ENCODE measurements around the gene ZSWIM8.
"Not testable (repeated sequence)": the region's sequence is repeated elsewhere in the genome, so short reads cannot be mapped to it uniquely, and the experiment has no call there.

ZSWIM8 gene

DNA sequence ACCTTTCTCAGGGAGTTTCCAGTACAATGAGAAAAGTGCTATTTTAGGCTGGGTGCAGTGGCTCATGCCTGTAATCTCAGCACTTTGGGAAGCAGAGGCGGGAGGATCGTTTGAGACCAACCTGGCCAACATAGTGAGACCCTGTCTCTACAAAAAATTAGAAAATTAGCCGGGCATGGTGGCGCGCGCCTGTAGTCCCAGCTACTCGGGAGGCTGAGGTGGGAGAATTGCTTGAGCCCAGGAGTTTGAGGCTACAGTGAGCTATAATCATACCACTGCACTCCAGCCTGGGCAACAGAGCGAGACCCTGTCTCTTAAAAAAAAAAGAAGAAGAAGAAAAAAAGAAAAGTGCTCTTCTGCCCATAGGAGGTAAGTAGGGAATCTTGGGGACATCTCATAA lies 10.6 kb downstream of the ZSWIM8 start:
- DNase-seq (ENCODE audit: low read depth): not testable (repeated sequence)

DNA sequence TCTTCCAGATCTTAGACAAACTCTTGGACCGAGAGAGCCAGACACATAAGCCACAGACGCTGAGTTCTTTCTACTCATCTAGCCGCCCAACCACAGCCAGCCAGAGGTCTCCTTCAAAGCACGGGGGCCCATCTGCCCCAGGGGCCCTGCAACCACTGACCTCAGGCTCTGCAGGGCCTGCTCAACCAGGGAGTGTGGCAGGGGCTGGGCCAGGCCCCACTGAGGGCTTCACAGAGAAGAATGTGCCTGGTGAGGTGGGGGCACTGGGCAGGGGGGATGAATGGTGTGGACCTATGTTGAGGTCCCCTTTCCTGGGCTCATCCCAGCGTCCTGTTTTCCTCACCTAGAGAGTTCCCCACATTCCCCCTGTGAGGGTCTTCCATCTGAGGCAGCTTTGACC lies 11.4 kb downstream of the ZSWIM8 start:
- DNase-seq (ENCODE audit: low read depth): no peak

DNA sequence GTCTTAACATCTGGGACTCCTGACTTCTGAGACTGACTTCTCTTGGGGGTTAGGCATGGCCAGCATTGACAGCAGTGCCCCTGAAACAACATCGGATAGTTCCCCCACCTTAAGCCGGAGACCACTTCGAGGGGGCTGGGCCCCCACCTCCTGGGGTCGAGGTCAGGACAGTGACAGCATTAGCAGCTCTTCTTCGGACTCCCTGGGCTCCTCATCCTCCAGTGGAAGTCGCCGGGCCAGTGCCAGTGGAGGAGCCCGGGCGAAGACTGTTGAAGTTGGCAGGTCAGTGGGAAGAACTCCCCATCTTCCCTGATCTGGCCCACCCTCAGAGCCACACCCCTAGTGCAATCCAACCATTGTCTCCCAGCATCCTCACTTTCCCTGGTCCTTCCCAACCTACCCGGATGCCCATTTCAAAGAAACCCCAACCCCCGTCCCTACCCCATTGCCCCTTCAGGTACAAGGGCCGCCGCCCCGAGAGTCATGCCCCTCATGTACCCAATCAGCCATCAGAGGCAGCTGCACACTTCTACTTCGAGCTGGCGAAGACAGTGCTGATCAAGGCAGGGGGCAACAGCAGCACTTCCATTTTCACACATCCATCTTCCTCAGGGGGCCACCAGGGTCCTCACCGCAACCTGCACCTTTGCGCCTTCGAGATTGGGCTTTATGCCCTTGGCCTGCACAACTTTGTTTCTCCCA lies 12.1 kb downstream of the ZSWIM8 start:
- DNase-seq (ENCODE audit: low read depth): no peak

DNA sequence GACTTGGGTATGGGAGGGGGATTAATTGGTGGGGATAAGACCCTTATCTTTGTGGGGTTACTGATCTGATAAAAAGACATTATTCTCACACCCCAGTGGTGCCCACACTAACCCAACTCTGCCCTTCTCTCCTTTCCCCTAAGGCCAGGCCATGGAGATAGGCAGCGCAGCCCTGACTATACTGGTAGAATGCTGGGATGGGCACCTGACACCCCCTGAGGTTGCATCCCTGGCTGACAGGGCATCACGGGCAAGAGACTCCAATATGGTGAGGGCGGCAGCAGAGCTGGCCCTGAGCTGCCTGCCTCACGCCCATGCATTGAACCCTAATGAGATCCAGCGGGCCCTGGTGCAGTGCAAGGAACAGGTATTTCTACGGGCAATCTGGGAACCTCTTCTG lies 12.7 kb downstream of the ZSWIM8 start:
- no peak for DNase-seq (ENCODE audit: low read depth)

DNA sequence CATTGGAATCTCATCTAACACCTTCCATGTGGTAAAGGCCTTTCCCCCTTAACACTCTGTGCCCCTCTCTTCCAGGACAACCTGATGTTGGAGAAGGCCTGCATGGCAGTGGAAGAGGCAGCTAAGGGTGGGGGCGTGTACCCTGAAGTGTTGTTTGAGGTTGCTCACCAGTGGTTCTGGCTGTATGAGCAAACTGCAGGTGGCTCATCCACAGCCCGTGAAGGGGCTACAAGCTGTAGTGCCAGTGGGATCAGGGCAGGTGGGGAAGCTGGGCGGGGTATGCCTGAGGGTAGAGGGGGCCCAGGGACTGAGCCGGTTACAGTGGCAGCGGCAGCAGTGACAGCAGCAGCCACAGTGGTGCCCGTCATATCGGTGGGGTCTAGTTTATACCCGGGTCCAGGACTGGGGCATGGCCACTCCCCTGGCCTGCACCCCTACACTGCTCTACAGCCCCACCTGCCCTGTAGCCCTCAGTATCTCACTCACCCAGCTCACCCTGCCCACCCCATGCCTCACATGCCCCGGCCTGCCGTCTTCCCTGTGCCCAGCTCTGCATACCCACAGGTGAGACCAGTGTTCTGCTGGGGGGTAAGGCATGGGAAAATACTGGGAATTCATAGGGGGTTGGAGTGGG lies 13.6 kb downstream of the ZSWIM8 start:
- no peak for DNase-seq (ENCODE audit: low read depth)

DNA sequence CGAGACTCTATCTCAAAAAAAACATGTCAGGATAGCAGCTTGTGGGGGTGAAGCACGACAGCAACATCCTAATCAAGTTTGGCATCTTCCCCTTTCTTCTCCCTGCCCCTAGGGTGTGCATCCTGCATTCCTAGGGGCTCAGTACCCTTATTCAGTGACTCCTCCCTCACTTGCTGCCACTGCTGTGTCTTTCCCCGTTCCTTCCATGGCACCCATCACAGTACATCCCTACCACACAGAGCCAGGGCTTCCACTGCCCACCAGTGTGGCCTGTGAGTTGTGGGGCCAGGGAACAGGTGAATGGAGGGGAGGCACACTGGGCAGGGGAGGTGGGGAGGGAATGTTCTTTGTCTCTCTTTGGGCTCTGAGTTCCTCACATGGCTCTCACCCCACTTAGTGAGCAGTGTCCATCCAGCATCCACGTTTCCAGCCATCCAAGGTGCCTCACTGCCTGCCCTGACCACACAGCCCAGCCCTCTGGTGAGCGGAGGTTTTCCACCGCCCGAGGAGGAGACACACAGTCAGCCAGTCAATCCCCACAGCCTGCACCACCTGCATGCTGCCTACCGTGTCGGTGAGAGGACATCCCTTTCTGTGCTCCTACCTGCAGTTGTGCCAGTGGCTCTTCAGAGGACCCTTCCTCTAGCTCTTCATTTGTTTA lies 14.6 kb downstream of the ZSWIM8 start:
- DNase-seq (ENCODE audit: low read depth): no peak

DNA sequence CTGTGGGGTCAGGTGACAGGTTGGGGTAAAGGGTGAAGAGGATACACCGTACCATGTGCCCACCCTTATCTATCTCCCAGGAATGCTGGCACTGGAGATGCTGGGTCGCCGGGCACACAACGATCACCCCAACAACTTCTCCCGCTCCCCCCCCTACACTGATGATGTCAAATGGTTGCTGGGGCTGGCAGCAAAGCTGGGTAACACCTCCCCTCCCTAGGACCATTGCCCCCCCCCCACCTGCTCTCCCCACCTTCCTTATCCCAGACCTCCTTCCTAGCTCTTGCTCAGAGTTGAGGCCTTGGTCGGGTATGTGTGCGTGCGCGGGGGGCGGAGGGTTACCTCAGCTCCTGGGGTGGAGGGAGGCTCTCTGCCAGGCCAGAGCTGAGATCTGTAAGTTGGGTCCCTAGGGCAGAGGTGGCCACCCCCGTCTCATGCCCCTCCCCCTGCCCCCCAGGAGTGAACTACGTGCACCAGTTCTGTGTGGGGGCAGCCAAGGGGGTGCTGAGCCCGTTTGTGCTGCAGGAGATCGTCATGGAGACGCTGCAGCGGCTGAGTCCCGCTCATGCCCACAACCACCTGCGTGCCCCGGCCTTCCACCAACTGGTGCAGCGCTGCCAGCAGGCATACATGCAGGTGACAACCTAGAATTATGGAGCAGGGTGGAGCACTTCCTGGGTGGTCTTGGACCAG lies 15.3 kb downstream of the ZSWIM8 start:
- DNase-seq (ENCODE audit: low read depth): no peak

DNA sequence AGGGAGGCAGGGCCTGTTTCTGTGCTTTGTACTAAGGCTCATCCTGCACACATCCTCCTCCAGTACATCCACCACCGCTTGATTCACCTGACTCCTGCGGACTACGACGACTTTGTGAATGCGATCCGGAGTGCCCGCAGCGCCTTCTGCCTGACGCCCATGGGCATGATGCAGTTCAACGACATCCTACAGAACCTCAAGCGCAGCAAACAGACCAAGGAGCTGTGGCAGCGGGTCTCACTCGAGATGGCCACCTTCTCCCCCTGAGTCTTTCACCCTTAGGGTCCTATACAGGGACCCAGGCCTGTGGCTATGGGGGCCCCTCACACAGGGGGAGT lies 15.8 kb downstream of the ZSWIM8 start:
- no peak for DNase-seq (ENCODE audit: low read depth)

DNA sequence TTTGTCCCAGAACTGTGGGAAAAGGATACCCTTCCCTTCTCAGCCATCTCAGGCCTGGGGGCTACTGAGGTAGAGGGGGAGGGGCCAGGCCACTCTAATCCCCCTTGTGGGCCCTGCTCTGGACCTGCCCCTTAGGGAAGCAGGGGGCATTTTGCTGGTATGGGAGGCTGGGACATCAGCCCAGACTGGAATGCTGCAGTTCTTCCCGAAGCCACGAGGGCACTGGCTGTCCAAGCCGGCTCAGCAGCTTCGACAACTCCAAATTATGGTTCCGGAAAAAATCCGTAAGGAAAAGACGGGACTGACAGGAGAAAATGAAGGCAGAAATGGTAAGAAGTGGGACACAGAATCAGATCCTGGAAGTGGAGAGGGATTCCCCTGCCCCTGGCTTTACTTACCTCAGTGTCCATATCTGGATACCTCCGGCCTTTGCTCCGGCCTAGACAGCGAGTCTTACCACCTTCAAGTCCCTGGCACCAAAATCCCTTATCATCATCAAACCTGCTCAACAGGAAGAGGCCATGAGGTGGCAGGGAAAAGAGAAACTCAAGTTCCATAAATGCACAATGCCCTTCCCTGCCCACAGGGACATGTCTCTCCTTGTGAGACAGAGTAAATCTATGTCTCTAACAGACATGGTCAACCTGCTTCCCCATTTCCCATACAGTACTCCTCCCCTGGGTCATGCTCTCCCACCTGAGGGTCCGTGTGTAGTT lies 17.0 kb downstream of the ZSWIM8 start:
- no peak for DNase-seq (ENCODE audit: low read depth)

DNA sequence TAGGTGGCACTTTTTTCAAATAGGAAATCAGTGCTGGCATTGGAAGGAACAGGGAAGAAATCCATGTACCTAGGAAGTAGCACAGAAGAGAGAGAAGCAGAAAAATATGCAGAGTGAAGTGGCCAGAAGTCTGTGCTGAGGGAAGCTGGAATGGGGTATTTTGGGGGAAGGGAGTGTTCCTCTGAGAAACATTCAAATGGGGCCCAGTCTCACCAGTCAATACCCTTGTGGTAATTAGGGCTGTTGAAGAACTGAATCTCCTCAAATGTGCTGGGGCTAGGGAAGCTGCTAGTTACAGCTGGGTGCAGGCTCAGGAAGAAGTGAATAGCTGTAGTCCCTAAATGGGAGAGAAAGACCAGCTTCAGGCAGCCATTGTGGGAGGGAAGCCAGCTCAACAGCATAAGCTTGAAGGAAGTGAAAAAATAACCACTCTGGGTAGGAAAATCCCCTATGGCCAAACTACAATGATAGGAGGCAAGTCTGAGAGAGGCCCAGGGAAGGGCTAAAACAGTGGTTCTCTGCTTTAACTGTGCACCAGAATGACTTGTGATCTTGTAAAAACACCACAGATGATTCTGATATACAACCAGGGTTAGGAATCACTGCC lies 18.4 kb downstream of the ZSWIM8 start:
- DNase-seq (ENCODE audit: low read depth): no peak

DNA sequence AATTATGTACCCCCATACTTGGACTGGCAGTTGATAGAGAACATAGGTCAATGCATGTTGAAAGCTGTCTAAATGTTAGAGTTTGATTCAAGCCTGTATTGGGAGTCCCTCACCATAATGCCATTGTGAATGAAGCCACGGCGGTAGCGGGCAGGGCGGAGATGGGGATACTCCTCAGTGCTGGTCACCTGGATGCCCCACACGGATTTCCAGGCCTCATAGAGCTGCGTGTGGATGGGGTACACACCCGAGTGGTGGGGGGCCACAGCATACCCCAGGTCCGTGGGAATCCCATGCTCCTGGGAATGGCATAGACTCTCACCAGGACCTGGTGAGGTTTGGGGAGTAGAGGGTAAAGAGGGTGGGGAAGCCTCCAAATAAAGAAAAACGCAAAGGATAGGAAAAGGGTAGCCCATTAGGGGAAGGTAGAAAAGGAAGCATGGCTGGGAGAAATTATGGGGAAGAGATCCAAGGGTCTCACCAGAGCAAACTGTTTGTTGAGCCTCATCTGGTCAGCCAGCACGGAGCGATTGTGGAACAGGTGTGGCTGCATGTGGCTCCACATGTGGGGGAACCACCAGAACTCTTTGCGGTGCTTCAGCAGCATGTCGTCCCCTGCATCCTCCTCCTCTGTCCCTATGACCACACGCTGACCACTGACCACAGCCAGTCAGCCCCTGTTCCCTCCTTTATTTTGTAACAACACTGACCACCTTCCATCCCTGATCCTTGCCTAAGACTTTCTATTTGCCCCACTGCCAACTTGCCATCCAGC lies 21.0 kb downstream of the ZSWIM8 start:
- no peak for DNase-seq (ENCODE audit: low read depth)

DNA sequence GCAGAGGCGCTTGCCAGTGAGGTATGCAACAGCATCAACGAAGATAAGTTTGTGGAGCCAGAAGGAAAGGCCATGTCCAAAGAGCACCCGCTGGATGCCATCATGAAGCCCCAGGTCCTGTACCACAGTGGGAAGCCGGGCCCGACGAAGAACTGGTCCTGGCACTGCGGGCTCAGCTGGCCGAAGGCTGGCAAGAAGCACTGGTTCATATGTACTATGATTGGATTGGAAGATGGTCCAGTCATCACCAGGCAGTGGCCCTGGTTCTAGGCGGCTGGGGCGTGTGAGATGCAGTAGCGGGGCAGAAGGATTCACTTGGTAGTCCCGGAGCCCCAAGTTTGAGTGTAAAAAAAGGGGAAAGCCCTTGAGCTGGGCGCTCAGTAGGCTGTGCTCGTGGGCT lies 22.1 kb downstream of the ZSWIM8 start:
- no peak for DNase-seq (ENCODE audit: low read depth)

DNA sequence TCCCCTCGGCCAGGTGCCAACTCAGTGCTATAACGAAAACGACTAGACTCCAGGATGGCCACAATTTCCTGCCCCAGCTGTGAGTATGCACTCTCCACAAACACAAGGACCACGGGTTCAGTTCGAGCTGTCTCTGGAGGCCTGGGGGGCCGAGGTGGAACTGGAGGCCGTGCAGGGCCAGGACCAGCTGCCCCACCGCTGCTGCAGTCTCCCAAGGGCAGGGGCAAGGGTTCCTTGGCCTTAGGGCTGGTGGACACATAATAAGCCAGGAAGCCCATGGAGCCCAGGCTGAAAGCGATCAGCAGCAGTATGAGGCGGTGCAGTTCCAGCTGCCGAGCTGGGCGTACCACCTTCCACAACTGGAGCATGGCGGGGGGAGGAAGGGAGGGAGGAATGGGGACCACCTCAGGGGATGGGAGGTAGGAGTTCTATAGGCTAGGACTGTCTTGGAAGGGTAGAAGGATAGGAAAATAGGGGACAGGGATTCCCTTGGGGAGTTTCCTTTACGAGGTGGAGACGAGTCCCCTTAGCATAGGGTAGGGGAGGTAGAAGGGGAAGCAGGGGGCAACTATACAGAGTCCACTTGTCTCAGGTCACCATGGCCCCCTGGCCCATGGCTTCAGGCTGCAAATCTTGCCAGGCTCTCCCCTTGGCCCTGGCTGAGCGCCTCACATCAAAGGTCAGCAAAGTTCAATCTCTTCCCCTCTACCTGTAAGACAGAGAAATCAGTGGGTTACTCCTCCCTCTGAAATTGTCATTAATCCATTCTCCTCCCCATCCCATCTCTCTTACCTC lies 22.8 kb downstream of the ZSWIM8 start:
- no peak for DNase-seq (ENCODE audit: low read depth)

DNA sequence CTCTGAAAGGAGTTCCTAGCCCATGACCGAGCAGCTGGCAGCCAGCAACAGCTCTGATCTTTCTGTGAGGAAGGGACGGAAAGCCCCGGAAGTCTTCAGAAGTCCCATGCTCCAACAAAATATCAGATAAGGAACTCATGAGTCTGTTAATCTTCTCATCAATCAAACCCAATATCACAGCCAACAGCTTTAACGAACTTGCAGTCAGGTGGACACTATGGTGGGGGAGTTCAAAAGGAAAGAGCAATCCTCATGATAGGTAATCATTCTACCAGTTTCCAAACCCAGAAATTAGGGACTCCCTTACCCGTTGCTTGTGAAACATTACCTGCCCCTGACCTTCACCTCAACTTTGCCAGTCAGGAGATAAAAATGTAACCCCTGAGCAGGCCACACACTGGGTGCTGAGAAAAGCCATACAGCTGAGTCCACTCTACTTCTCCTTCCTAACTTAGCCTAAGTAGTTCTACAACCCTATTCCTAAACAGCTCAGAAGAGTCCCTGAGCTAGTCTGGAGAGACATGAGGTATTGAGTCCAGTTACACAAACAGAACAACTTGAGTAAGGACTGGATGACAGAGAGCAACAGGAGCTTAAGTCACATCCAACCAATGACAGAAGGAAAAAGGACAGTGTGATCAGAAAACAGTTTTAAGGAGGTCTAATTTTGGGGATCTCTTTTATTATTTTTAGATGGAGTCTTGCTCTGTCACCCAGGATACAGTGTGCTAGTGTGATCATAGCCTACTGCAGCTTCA lies 23.8 kb downstream of the ZSWIM8 start:
- no peak for DNase-seq (ENCODE audit: low read depth)

DNA sequence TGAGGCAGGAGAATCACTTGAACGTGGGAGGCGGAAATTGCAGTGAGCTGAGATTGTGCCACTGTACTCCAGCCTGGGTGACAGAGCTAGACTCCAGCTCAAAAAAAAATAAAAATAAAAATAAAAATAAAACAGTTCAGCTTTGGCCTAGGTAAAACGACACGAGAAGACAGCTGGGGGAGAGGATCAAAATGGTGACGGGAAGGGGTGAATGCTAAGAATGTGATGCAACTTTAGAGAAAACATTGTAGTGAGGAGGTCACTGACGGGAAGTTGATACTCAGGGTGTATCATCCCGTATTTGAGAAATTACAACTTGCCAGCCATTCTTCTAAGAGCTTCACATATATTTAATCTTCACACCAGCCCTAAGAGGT lies 24.9 kb downstream of the ZSWIM8 start:
- no peak for DNase-seq (ENCODE audit: low read depth)

DNA sequence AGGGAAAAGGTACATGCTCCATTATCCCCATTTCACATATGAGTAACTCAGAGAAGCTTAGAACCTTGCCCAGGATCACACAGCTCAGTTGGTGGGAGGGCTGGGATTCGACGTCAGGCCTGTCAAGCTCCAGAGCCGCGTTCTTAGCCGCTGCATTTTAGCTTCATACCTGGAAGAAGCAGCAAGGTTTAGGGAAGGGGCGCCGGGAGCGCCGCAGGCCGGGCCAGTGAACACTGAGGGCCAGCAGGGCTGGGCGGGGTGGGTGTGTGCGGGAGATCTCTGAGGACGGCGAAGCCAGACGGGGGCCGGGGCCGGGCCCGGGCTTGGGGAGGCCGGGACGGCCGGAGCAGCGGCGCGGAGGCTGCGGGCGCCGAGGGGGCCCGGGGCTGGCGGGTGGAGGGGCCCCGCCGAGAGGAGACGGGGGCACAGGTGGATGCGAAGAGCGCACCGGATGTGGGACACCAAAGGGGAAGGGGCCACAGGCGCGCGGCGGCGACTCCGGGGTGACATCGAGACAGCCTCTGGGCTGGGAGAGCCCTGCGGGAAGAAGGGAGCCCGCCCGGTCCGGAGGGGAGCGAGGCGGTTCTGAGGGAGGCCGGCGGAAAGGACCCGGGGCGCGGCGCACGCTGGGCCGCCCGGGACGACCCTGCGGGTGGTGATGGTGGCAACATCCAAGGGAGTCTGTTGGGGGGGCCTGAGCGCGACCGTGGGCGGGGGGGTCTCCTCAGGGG lies 25.5 kb downstream of the ZSWIM8 start:
- peak; percentile 24 for DNase-seq (ENCODE audit: low read depth)

DNA sequence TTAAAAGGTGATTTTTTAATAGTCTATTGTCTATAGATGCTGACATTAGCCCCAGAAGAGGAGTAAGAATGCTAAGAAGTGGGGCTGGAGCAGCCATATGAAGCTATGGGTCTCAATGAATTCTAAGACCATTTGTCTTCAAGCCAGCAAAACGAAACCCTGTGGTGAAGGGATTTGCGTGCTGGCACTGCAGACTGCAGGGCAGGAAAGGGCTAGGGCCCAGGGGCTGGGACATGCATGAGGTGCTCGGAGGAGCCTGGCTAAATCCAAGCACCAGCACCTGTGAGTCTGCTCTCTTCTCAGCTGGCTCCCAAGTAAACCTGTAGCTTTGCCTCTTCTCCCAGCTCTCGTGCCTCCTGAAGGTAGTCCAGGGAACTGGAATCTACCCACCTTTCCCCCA lies 27.3 kb downstream of the ZSWIM8 start:
- no peak for DNase-seq (ENCODE audit: low read depth)

DNA sequence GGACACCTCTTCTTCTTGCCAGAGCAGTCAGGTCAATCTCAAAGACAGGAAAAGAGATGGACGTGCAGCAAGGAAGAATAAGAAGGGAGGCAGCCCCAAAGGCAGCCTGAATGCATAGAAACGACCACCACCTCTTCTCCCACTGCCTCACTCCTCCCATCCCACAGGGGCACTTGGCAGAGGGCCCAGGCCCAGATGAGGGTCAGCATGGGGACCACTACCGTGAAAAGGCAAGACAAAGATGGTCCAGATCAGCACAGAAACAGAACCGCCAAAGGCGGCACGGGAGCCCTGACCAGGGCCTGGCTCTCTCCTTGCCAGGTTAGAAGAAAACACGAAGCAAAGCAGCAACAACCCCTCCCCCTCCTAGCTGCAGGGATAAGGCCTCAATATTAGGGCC lies 27.9 kb downstream of the ZSWIM8 start:
- no peak for DNase-seq (ENCODE audit: low read depth)
